Activated CD8-positive, alpha-beta T cell treated with anti-CD3 and anti-CD28 coated beads for 36 hours (primary cell): ENCODE measurements around the gene SND1. TPM values are rescaled to one million over a fixed set of nuclear protein-coding genes. Genes with fewer than 3 reads are reported as not detected.
"Not testable (repeated sequence)": the region's sequence is repeated elsewhere in the genome, so short reads cannot be mapped to it uniquely, and the experiment has no call there.

ENCODE experiments used
- ATAC-seq: fragments of 200-7000 bp; cut with Tn5 transposase; one replicate; pipeline ENCODE4 v1.10.0; 2021; ENCODE audit warnings: mild to moderate bottlenecking, moderate library complexity
- CTCF ChIA-PET: fragments of 350-600 bp; sonication (Branson Sonifier 250); formaldehyde crosslinking; loops from one replicate; lab custom pipeline; 2021; ENCODE audit warnings: antibody characterized with exemption; lab: Charles Lee
- POLR2A ChIA-PET: fragments of 350-600 bp; sonication (Branson Sonifier 250); formaldehyde crosslinking; loops from one replicate; lab custom pipeline; 2021; ENCODE audit warnings: antibody characterized with exemption; lab: Charles Lee
- DNase-seq: peaks from one replicate; pipeline ENCODE4 v3.0.0-alpha.2; 2020
- H3K27ac Mint-ChIP-seq: one replicate; pipeline ENCODE4 v1.8.0; 2021; ENCODE audit warnings: mild to moderate bottlenecking, mixed read lengths
- H3K27me3 Mint-ChIP-seq: one replicate; pipeline ENCODE4 v1.8.0; 2021; ENCODE audit warnings: mixed read lengths
- H3K36me3 Mint-ChIP-seq: one replicate; pipeline ENCODE4 v1.8.0; 2021; ENCODE audit warnings: low read depth, mixed read lengths
- H3K4me1 Mint-ChIP-seq: one replicate; pipeline ENCODE4 v1.8.0; 2021; ENCODE audit warnings: low read depth, mixed read lengths
- H3K4me3 Mint-ChIP-seq: one replicate; pipeline ENCODE4 v1.8.0; 2021; ENCODE audit warnings: mild to moderate bottlenecking, moderate library complexity, mixed read lengths
- H3K9me3 Mint-ChIP-seq: one replicate; pipeline ENCODE4 v1.8.0; 2021; ENCODE audit warnings: mixed read lengths
- intact Hi-C: fragments of 100-400 bp; cut with micrococcal nuclease; formaldehyde crosslinking; loops from one replicate; pipeline ENCODE4 v1.10.0; 2022
- total RNA-seq, 2 experiments: library from RNA; stranded (reverse); gene quantifications; one replicate each; pipeline ENCODE4 v1.2.3, GENCODE V29; 2021
- TF ChIP-seq, protein P1 (sequence below): fragments of 200-600 bp; IDR thresholded peaks from one replicate; pipeline ENCODE4 v1.8.0; 2022; ENCODE audit warnings: antibody characterized with exemption, mild to moderate bottlenecking

SND1 gene
- total RNA-seq, 2 experiments from 2014 or later = 206 to 208 TPM

- H3K4me3 Mint-ChIP-seq = no peak overlapping the region
- ChIA-PET POLR2A (no interaction called here), CTCF (no interaction called here)
- no peak for ATAC-seq
- H3K27ac Mint-ChIP-seq = no peak overlapping the region
- H3K4me1 Mint-ChIP-seq = peaks cover 2% of the 10 kb centered on the region
- DNase-seq = no peak
- TF ChIP-seq, protein P1, sequence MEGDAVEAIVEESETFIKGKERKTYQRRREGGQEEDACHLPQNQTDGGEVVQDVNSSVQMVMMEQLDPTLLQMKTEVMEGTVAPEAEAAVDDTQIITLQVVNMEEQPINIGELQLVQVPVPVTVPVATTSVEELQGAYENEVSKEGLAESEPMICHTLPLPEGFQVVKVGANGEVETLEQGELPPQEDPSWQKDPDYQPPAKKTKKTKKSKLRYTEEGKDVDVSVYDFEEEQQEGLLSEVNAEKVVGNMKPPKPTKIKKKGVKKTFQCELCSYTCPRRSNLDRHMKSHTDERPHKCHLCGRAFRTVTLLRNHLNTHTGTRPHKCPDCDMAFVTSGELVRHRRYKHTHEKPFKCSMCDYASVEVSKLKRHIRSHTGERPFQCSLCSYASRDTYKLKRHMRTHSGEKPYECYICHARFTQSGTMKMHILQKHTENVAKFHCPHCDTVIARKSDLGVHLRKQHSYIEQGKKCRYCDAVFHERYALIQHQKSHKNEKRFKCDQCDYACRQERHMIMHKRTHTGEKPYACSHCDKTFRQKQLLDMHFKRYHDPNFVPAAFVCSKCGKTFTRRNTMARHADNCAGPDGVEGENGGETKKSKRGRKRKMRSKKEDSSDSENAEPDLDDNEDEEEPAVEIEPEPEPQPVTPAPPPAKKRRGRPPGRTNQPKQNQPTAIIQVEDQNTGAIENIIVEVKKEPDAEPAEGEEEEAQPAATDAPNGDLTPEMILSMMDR = no peak
- no peaks in the 10 kb centered on the region for H3K27me3 Mint-ChIP-seq
- peaks cover 15% of the 10 kb centered on the region for H3K9me3 Mint-ChIP-seq
- peaks cover 52% of the 10 kb centered on the region for H3K36me3 Mint-ChIP-seq
- intact Hi-C loops = no loop called here
These were observed 180.6 kb downstream of the SND1 start for GRCh38 chr7:127832592-127832991.

- peaks cover 60% of the 10 kb centered on the region for H3K36me3 Mint-ChIP-seq
- TF ChIP-seq, protein P1 = no peak
- peaks cover 2% of the 10 kb centered on the region for H3K4me1 Mint-ChIP-seq
- H3K27me3 Mint-ChIP-seq = no peaks in the 10 kb centered on the region
- ATAC-seq = no peak
- intact Hi-C loops = no loop called here
- ChIA-PET POLR2A (no interaction called here), CTCF (no interaction called here)
- no peak overlapping the region for H3K27ac Mint-ChIP-seq
- no peak for DNase-seq
- peaks cover 20% of the 10 kb centered on the region for H3K9me3 Mint-ChIP-seq
- no peak overlapping the region for H3K4me3 Mint-ChIP-seq
These were observed 181.6 kb downstream of the SND1 start for GRCh38 chr7:127833641-127834040.

- TF ChIP-seq, protein P1 = no peak
- ChIA-PET POLR2A (no interaction called here), CTCF (no interaction called here)
- intact Hi-C loops = no loop called here
- H3K4me1 Mint-ChIP-seq = no peaks in the 10 kb centered on the region
- no peaks in the 10 kb centered on the region for H3K27me3 Mint-ChIP-seq
- no peak overlapping the region for H3K27ac Mint-ChIP-seq
- DNase-seq (no peak), ATAC-seq (no peak)
- H3K36me3 Mint-ChIP-seq = peaks cover 58% of the 10 kb centered on the region
- H3K4me3 Mint-ChIP-seq = no peak overlapping the region
- H3K9me3 Mint-ChIP-seq = peaks cover 20% of the 10 kb centered on the region
These were observed 183.7 kb downstream of the SND1 start for GRCh38 chr7:127835679-127836078.

DNA sequence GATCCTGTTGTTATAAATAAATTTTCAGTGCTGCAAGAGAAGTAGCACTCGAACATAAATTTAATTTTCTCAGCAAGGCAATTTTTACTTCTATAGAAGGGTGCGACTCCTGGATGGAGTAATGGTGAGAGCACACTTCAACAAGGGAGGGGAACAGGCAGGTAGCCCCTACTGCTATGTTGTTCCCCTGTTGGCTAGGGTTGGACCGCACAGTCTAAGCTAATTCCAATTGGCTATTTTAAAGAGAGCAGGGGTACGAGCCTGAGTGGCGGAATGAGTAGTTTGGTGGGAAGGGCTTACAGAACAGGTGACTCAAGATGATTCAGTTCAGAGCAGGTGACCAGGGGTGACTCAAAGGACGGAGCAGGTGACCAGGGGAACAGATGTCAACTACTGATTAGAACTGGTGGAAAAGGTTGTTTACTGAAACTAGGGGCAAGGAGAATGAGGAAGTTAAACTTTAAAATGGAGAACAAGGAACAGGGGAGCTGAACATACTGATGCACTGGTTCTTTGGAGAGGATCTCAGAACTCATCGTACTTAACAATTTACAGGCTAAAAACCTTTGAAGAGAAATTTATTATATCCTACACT is 185.9 kb downstream of the SND1 start:
- CTCF ChIA-PET = interaction anchor here (1.2 kb wide), 1 partner anchor 11 kb away, joined by 3 read pairs; no protein-coding TSS in a partner anchor
- H3K4me1 Mint-ChIP-seq = not testable (repeated sequence)

GRCh38 chr7:127838816-127839415 is 186.9 kb downstream of the SND1 start:
- ChIA-PET CTCF (interaction anchor here (1.2 kb wide), 1 partner anchor 10 kb away, joined by 3 read pairs; no protein-coding TSS in a partner anchor), POLR2A (no interaction called here)
- Mint-ChIP-seq H3K9me3 (peaks cover 20% of the 10 kb centered on the region), H3K4me1 (peaks cover 3% of the 10 kb centered on the region), H3K27me3 (no peaks in the 10 kb centered on the region), H3K36me3 (peaks cover 55% of the 10 kb centered on the region), H3K27ac (no peak overlapping the region), H3K4me3 (no peak overlapping the region)
- DNase-seq = no peak
- no peak for ATAC-seq
- TF ChIP-seq, protein P1 = no peak
- intact Hi-C loops = no loop called here

More for the DNA sequence above, 185.9 kb downstream of the SND1 start:
- DNase-seq, H3K27ac Mint-ChIP-seq, intact Hi-C loops, H3K4me3 Mint-ChIP-seq, POLR2A ChIA-PET, ATAC-seq, H3K27me3 Mint-ChIP-seq: not testable (repeated sequence)
- H3K9me3 Mint-ChIP-seq = peaks cover 20% of the 10 kb centered on the region
- H3K36me3 Mint-ChIP-seq = peaks cover 51% of the 10 kb centered on the region
